NT2/D1 (cell line): ENCODE data around the gene PEX5L.

ENCODE experiments used
- SUZ12 ChIP-seq: IDR thresholded peaks from 2 replicates; pipeline ENCODE4 v1.6.1; 2011; ENCODE audit not compliant: insufficient read length, insufficient read depth; ENCODE audit errors: extremely low read depth
- YY1 ChIP-seq: IDR thresholded peaks from 2 replicates; pipeline ENCODE4 v1.6.1; 2011; ENCODE audit not compliant: insufficient read length, insufficient read depth
- ZNF274 ChIP-seq: IDR thresholded peaks from 2 replicates; pipeline ENCODE4 v1.6.1; 2011; ENCODE audit warnings: mild to moderate bottlenecking, low read depth, low read length

- TF ChIP-seq SUZ12 (no peak), ZNF274 (no peak), YY1 (no peak)
Observed at GRCh38 chr3:179957264-179957845, 79.4 kb downstream of the PEX5L start.
